IPS DF 6.9 (cell line): ENCODE results near the gene LSM3.

Experiments
- DNase-seq: peaks from one replicate; pipeline ENCODE4 v3.0.0-alpha.2; 2013; ENCODE audit warnings: low read depth, low spot score
- H3K27ac ChIP-seq: one replicate; pipeline ENCODE4 v1.5.1; 2013; ENCODE audit warnings: low read length, control low read depth
- H3K27me3 ChIP-seq: 2 replicates; pipeline ENCODE4 v1.6.1; 2013; ENCODE audit warnings: mild to moderate bottlenecking, low read length; ENCODE audit not compliant: control insufficient read depth, insufficient read depth
- H3K36me3 ChIP-seq: 2 replicates; pipeline ENCODE4 v1.6.1; 2013; ENCODE audit warnings: low read length; ENCODE audit not compliant: control insufficient read depth, insufficient read depth
- H3K4me1 ChIP-seq: 2 replicates; pipeline ENCODE4 v1.6.1; 2013; ENCODE audit warnings: low read length; ENCODE audit not compliant: control insufficient read depth, insufficient read depth
- H3K4me3 ChIP-seq: 2 replicates; pipeline ENCODE4 v1.5.1; 2013; ENCODE audit warnings: mild to moderate bottlenecking, low read length
- H3K9me3 ChIP-seq: 2 replicates; pipeline ENCODE4 v1.6.1; 2013; ENCODE audit warnings: low read length, inconsistent platforms; ENCODE audit not compliant: control insufficient read depth, insufficient read depth
- WGBS: extraction: QIAGEN DNeasy Blood & Tissue Kit; methylation state at CpG from one replicate; pipeline ENCODE4 v1.1.7; 2013; ENCODE audit warnings: mixed read lengths, missing lambda C conversion rate; ENCODE audit not compliant: insufficient read length, insufficient coverage; 5-methylcytosine and 5-hydroxymethylcytosine counted together

Gene LSM3

DNA sequence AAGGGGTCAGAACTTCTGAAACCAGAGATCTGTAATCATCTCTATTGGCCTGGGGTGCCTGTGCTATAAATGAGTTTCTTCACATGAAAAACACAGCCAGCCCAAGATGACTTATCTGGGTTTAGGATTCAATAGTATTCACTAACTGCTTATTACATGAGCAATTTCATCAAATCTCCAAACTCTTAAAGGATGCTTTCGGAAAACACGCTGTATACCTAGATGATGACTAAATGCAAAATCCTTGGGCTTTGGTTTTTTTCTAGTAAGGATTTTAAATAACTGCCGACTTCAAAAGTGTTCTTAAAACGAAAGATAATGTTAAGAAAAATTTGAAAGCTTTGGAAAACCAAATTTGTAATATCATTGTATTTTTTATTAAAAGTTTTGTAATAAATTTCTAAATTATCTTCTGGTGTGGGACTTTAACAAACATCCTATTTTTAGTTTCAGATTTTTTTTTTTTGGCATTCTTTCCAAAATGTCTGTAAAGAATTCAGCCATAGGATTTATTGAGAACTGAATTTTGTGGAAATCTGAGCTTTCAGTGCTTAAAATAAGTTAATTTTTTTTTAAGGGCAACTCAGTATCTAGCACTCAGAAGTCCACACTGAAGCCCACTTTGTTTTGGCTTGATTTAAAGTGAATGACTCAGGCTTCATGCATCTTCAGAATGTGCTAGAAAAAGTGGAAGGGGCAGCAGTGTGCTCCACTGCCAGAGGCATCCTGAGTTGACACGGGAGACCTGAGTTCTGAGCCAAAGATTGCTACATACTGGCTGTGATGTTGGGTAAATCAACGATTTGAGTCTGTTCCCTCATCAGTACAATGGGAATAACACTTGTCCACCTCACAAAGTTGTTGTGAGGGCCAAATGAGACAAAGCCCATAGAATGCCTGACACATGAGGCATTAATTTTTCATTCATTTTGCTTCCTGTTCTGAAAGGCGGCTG lies 35.1 kb upstream of the LSM3 start:
- H3K27ac ChIP-seq: no peak overlapping the region
- no peak for DNase-seq
- H3K9me3 ChIP-seq: no peaks in the 10 kb centered on the region
- H3K36me3 ChIP-seq: peaks cover 11% of the 10 kb centered on the region; the same call in 1 of the 2 replicates
- WGBS: no CpG with 5 or more reads among the region's 7 CpGs
- H3K4me1 ChIP-seq: no peaks in the 10 kb centered on the region; the same call in 1 of the 2 replicates
- no peaks in the 10 kb centered on the region for H3K27me3 ChIP-seq
- H3K4me3 ChIP-seq: no peak overlapping the region

DNA sequence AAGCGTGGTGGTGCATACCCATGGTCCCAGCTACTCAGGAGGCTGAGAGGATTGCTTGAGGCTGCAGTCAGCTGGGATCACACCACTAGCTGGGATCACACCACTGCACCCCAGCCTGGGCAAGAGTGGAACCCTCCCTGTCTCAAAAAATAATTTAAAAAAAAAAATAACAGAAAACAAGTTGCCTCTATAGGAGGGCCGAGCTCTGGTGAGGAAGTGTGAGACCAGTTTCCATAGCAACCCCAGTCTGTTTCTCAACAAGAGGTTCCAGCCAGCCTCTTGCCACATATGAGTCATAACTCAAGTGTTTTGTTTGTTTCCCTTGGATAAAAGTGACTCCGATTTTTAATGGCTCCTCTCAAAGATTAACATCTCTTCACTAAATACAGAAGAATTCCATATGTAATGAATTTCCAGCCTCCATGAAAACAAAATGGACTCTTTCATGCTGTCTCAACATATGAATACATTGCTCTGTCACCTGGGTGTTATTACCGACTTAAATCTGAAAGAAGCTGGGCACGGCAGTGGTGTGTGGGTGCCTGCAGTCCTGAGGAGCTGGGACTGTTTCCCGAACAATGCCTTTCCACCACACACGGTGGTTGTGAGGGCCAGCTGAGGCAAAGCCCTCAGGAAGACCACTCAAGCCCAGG lies 34.1 kb upstream of the LSM3 start:
- Histone ChIP-seq H3K9me3 (no peaks in the 10 kb centered on the region), H3K27ac (no peak overlapping the region), H3K4me3 (no peak overlapping the region), H3K27me3 (no peaks in the 10 kb centered on the region), H3K36me3 (peaks cover 11% of the 10 kb centered on the region; the same call in 1 of the 2 replicates), H3K4me1 (no peaks in the 10 kb centered on the region; the same call in 1 of the 2 replicates)
- no CpG with 5 or more reads among the region's 7 CpGs for WGBS
- no peak for DNase-seq

DNA sequence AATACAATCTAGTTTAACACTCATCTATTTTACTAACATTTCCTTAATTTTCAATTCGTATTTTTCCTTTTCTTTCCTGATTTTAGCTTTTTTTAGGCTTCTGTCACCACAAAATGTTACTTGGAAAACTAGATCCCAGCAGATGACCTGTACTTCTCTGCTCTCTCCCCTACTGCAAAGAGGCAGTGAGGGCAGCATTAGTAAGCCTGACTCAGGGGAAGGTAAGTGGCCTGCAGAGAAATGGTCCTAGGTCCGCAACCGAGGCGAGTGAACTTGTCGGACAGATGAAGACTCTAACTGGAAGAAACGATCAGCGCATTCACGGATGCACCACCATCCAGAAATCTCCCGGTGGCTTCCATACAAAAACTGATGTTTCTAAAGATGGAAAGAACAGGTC lies 33.4 kb upstream of the LSM3 start:
- no peaks in the 10 kb centered on the region for H3K9me3 ChIP-seq
- H3K27me3 ChIP-seq: no peaks in the 10 kb centered on the region
- H3K4me3 ChIP-seq: no peak overlapping the region
- H3K4me1 ChIP-seq: no peaks in the 10 kb centered on the region; the same call in 1 of the 2 replicates
- no peak overlapping the region for H3K27ac ChIP-seq
- WGBS: 100% methylated on average over 1 of the region's 9 CpGs
- no peak for DNase-seq
- H3K36me3 ChIP-seq: peaks cover 13% of the 10 kb centered on the region; the same call in 1 of the 2 replicates

DNA sequence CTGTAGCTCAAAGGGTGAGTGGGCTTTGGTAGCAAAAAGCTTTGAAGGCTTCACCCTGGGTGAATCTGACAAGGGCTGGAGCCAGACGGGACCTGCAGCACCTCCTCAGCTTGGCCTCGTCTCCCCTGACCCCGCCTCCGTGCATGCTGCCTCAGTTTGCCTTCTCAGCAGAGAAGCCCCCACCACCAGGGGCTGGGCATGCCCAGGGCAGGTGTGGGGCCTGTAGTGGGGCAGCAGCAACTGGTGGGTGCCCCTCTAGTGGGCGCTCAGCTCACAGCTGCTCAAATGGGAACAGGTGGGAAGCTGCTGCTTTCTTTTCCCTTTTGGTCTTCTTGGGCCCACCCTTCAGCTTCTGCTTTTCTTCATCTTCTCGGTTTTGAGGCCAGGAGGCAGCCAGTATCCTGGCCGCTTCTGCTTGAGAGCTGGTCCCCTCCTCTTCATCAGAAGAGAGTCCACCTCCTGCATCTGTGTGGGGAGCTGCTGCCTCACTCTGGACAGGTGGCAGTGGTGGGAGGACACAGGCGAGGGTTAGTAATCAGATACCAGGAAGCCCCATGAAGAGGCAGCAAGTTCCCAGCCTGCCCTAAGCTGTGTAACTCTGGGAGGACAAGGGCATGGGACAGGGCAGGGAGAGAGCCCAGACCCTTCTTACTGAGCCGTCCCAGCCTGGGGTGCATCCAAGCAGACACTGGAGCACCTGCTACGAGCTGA lies 32.8 kb upstream of the LSM3 start:
- Histone ChIP-seq H3K27me3 (no peaks in the 10 kb centered on the region), H3K36me3 (peaks cover 13% of the 10 kb centered on the region; the same call in 1 of the 2 replicates), H3K9me3 (no peaks in the 10 kb centered on the region), H3K27ac (no peak overlapping the region), H3K4me3 (no peak overlapping the region), H3K4me1 (no peaks in the 10 kb centered on the region; the same call in 1 of the 2 replicates)
- WGBS: no CpG with 5 or more reads among the region's 10 CpGs
- DNase-seq: no peak

DNA sequence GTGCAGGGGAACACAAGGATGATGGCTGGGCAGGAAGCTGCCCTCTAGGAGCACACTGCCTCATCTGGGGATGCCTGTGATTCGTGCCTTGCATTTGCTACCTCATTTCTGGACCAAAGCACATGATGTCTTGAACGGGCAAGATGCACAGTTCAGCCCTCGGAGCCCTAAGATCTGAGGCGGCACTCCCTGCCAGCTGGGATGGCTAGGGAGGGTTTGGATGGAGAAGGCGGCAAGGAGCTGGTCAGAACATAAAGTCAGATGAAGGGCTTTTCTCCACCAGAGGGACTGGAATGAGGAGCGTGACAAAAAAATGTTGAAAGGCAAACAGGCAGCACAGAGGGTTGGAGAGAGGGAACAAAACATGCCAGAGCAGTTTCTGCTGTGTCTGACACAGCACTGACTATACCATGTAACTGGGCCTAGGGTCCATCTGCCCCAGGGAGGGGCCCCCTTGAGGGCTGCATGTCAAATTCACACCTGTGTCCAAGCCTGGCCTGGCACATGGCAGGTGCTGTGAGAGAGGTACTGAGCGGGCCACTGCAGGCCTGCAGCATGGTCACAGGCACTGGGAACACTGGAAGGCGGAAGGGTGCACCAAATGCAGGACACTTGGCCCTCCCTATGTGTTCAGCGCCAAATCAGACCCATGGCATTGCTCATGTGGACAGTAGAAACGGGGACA lies 32.1 kb upstream of the LSM3 start:
- H3K4me1 ChIP-seq: no peaks in the 10 kb centered on the region; the same call in 1 of the 2 replicates
- no peak overlapping the region for H3K4me3 ChIP-seq
- DNase-seq: no peak
- H3K27me3 ChIP-seq: no peaks in the 10 kb centered on the region
- H3K27ac ChIP-seq: no peak overlapping the region
- H3K9me3 ChIP-seq: no peaks in the 10 kb centered on the region
- H3K36me3 ChIP-seq: peaks cover 13% of the 10 kb centered on the region; the same call in 1 of the 2 replicates
- WGBS: no CpG with 5 or more reads among the region's 10 CpGs

DNA sequence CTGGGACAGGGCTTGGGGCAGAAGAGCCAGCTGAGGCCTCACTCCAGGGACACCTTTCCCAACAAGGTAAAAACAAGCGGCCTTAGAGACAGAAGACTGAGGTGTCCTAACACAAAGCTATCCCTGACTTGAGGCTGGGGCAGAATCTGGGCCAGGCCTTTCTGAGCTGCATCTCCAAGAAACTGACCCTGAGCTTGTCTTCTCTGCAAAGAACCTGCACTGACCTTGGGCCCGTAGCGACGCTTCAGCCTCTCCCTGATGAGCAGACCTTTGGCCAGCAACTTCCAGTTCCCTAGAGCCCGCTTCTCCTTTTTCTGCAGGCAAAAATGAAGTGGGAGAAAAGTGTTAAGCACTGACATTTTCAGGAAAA lies 31.6 kb upstream of the LSM3 start:
- Histone ChIP-seq H3K27ac (no peak overlapping the region), H3K36me3 (peaks cover 10% of the 10 kb centered on the region; the same call in 1 of the 2 replicates), H3K4me3 (no peak overlapping the region), H3K27me3 (no peaks in the 10 kb centered on the region), H3K4me1 (no peaks in the 10 kb centered on the region; the same call in 1 of the 2 replicates), H3K9me3 (no peaks in the 10 kb centered on the region)
- WGBS: no CpG with 5 or more reads among the region's 5 CpGs
- no peak for DNase-seq

DNA sequence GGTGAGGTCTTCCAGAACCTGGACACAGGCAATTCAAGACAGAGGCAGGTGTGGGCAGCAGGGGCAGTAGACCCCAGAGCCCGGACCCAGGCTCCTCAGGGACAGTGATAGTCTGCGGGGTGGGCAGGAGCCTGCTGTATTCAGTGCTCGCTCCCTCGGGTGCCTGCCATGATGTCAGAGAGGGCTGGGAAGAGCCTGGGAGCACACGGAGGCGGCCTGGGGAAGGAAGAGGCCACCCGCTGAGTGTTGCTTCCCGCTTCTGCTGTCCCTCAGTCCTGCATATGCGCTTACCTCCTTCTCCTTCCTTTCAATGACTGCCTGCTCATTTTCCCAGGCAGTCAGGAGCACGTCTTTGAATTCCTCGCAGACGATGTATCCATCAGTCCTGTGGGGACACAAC lies 31.0 kb upstream of the LSM3 start:
- peaks cover 16% of the 10 kb centered on the region for H3K36me3 ChIP-seq
- no peak overlapping the region for H3K27ac ChIP-seq
- WGBS: no CpG with 5 or more reads among the region's 12 CpGs
- H3K4me1 ChIP-seq: no peaks in the 10 kb centered on the region; the same call in 1 of the 2 replicates
- DNase-seq: no peak
- no peak overlapping the region for H3K4me3 ChIP-seq
- no peaks in the 10 kb centered on the region for H3K27me3 ChIP-seq
- no peaks in the 10 kb centered on the region for H3K9me3 ChIP-seq

DNA sequence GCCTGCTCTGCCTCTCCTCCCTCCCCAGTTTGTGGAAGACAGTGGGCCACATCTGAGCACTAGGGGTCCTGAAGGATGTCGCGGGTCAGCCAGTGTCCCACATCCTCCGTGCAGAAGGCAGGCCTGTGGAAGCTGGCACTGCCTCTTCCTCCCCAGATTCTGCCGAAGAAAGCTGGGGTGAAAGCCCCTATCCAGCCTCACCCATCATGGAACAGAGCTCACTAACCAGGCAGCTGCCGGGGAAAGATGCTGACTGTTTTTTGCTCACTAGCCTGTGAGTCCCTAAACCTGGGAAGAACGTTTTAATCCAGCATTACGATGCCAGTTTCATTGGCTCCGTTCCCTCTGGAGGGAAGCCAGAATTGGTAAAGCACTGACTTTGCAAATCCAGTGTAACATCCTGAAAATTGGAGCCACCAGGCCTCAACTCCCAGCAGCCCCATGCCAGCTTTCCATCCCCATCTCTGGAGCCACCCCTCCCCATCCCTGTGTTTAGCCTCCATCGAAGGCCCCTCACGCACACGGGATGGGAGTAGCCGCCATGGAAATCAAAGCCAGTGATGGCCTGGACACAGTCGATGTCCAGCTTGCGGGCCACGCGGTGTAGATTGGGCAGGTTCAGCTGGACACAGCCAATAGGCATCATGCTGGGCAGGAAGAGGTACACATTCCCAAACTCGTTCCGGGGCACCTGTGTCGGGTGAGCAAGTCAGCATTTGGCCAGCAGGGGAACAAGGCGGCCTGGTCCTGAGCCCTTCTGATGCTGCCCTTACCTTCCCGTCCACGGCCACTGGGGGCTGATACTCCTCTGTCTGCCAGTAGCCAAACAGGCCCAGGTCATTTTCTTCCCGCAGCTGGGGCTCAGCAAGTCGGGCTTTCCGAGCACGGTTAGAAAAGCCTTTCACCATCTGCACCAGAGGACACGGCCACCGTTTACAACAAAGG lies 30.3 kb upstream of the LSM3 start:
- H3K36me3 ChIP-seq: peaks cover 16% of the 10 kb centered on the region
- no peak for DNase-seq
- H3K27ac ChIP-seq: no peak overlapping the region
- H3K4me3 ChIP-seq: no peak overlapping the region
- H3K9me3 ChIP-seq: no peaks in the 10 kb centered on the region
- H3K4me1 ChIP-seq: no peaks in the 10 kb centered on the region; the same call in 1 of the 2 replicates
- H3K27me3 ChIP-seq: no peaks in the 10 kb centered on the region
- WGBS: no CpG with 5 or more reads among the region's 28 CpGs

DNA sequence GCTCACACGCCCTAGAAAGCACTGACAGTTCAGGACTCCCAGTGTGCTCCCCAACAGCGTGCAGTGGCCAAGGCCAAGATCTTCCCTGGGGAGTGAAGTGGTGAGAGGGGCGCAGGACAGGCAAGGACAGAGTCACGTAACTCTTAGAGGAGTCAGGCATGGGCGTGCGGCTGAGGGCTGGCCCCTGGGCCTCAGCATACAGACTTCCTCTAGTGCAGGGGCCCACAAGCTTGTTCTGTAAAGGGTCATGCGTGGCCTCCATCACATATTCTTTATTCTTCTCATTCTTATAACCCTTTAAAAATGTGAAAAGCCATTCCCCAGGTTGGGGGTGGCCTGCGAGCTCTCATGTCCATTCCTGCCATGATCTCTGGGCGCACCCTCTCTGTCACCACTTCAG lies 28.5 kb upstream of the LSM3 start:
- no peaks in the 10 kb centered on the region for H3K4me1 ChIP-seq
- no CpG with 5 or more reads among the region's 9 CpGs for WGBS
- peaks cover 22% of the 10 kb centered on the region for H3K36me3 ChIP-seq
- H3K4me3 ChIP-seq: no peak overlapping the region
- no peak for DNase-seq
- no peaks in the 10 kb centered on the region for H3K9me3 ChIP-seq
- no peaks in the 10 kb centered on the region for H3K27me3 ChIP-seq
- H3K27ac ChIP-seq: no peak overlapping the region
